HL-60 (cell line): ENCODE results near the gene POLN.

Experiments used
- DNase-seq, 2 experiments: peaks; one replicate each; pipeline ENCODE4 v3.0.0-alpha.2; 2010 to 2020; ENCODE audit warnings: low read depth in 1 of 2, low spot score in 1 of 2
- H3K27ac ChIP-seq: fragments of 250-450 bp; sonication (Bioruptor Pico); replicated peaks from 2 replicates; pipeline ENCODE4 v1.5.1; 2020; ENCODE audit warnings: mild to moderate bottlenecking, moderate library complexity
- H3K27me3 ChIP-seq: fragments of 250-450 bp; sonication (Bioruptor Pico); 2 replicates; pipeline ENCODE4 v1.5.1; 2021; ENCODE audit warnings: mild to moderate bottlenecking, moderate library complexity; ENCODE audit not compliant: insufficient read depth, poor library complexity, severe bottlenecking
- H3K4me3 ChIP-seq: replicated peaks from 2 replicates; pipeline ENCODE4 v1.5.1; 2011; ENCODE audit warnings: mild to moderate bottlenecking, control low read depth, low read length; ENCODE audit not compliant: insufficient read depth
- GABPA ChIP-seq: IDR thresholded peaks from 2 replicates; pipeline ENCODE4 v1.6.1; 2012; ENCODE audit warnings: low read depth
- POLR2AphosphoS5 ChIP-seq: IDR thresholded peaks from 2 replicates; pipeline ENCODE4 v1.6.1; 2012; ENCODE audit warnings: low read depth
- SPI1 ChIP-seq: IDR thresholded peaks from 2 replicates; pipeline ENCODE4 v1.6.1; 2012; ENCODE audit warnings: low read depth, mild to moderate bottlenecking, borderline replicate concordance
- TF ChIP-seq, protein P1 (sequence below): IDR thresholded peaks from one replicate; pipeline ENCODE4 v1.5.1; 2011; ENCODE audit warnings: low read length, control low read depth, inconsistent platforms; ENCODE audit not compliant: insufficient read depth
- TF ChIP-seq, protein P2 (sequence below): IDR thresholded peaks from 2 replicates; pipeline ENCODE4 v1.6.1; 2012; ENCODE audit warnings: low read depth; ENCODE audit not compliant: insufficient replicate concordance

The POLN gene

DNA sequence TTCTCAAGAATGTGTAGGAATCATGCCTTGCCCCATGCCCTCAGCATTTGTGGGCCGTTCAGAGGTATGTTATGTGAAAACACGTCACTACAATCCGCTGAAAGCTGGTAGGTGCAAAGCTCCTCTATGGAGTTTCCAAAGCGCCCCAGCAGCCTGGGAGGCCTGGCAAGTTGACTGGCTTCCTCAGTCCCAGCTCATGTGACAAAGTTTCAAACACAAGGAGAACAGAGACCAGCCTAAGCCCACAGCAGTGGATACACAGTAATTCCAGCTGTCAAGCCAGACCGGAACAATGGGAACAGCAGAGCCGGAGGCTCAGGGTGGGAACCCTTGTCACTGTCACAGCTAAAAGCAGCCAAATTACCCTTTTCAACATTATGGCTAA is 149.3 kb downstream of the POLN start:
- DNase-seq = no peak

DNA sequence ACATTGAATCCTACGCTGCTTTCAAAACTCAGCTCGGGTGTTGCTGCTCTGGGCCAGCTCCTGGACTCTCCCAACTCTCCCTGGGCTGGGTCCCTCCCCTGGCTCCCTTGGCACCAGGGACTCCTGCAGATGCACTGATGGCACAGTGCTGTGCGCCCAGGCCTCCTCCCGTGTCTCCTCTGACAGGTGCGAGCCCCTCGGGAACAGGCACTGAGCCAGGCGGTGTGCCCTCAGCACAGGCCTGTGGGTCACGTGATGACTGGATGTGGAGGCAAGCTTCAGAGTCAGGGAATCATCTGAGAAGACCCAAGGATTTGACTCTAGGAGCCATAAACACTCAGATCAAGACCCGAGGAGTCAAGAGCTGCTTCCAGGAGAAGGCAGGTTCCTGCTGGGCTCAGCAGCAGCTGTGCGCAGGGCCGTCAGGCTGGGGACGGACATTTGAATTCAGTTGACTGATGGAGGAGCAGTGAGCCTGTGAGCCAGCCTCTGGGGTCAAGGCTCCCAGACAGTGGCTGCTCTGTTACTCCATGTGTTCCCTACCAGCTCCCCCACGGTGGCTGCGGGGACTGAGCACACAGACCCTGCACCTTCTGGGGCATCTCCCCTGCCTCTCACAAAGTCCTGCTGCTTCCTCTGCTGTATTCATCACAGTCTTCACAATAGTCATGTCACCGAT is 149.8 kb downstream of the POLN start:
- no peak for DNase-seq
- Histone ChIP-seq H3K4me3 (no peak overlapping the region), H3K27me3 (no peaks in the 10 kb centered on the region), H3K27ac (no peak overlapping the region)
- TF ChIP-seq, protein P1, sequence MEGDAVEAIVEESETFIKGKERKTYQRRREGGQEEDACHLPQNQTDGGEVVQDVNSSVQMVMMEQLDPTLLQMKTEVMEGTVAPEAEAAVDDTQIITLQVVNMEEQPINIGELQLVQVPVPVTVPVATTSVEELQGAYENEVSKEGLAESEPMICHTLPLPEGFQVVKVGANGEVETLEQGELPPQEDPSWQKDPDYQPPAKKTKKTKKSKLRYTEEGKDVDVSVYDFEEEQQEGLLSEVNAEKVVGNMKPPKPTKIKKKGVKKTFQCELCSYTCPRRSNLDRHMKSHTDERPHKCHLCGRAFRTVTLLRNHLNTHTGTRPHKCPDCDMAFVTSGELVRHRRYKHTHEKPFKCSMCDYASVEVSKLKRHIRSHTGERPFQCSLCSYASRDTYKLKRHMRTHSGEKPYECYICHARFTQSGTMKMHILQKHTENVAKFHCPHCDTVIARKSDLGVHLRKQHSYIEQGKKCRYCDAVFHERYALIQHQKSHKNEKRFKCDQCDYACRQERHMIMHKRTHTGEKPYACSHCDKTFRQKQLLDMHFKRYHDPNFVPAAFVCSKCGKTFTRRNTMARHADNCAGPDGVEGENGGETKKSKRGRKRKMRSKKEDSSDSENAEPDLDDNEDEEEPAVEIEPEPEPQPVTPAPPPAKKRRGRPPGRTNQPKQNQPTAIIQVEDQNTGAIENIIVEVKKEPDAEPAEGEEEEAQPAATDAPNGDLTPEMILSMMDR = no peak
- TF ChIP-seq GABPA = no peak
- TF ChIP-seq POLR2AphosphoS5 = no peak
- TF ChIP-seq, protein P2, sequence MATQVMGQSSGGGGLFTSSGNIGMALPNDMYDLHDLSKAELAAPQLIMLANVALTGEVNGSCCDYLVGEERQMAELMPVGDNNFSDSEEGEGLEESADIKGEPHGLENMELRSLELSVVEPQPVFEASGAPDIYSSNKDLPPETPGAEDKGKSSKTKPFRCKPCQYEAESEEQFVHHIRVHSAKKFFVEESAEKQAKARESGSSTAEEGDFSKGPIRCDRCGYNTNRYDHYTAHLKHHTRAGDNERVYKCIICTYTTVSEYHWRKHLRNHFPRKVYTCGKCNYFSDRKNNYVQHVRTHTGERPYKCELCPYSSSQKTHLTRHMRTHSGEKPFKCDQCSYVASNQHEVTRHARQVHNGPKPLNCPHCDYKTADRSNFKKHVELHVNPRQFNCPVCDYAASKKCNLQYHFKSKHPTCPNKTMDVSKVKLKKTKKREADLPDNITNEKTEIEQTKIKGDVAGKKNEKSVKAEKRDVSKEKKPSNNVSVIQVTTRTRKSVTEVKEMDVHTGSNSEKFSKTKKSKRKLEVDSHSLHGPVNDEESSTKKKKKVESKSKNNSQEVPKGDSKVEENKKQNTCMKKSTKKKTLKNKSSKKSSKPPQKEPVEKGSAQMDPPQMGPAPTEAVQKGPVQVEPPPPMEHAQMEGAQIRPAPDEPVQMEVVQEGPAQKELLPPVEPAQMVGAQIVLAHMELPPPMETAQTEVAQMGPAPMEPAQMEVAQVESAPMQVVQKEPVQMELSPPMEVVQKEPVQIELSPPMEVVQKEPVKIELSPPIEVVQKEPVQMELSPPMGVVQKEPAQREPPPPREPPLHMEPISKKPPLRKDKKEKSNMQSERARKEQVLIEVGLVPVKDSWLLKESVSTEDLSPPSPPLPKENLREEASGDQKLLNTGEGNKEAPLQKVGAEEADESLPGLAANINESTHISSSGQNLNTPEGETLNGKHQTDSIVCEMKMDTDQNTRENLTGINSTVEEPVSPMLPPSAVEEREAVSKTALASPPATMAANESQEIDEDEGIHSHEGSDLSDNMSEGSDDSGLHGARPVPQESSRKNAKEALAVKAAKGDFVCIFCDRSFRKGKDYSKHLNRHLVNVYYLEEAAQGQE = no peak
- TF ChIP-seq SPI1 = no peak

More for the DNA sequence above, 149.3 kb downstream of the POLN start:
- Histone ChIP-seq H3K4me3 (no peak overlapping the region), H3K27me3 (no peaks in the 10 kb centered on the region), H3K27ac (no peak overlapping the region)
- TF ChIP-seq, protein P2 = no peak
- TF ChIP-seq POLR2AphosphoS5 = no peak
- no peak for TF ChIP-seq SPI1
- TF ChIP-seq GABPA = no peak
- TF ChIP-seq, protein P1 = no peak

DNA sequence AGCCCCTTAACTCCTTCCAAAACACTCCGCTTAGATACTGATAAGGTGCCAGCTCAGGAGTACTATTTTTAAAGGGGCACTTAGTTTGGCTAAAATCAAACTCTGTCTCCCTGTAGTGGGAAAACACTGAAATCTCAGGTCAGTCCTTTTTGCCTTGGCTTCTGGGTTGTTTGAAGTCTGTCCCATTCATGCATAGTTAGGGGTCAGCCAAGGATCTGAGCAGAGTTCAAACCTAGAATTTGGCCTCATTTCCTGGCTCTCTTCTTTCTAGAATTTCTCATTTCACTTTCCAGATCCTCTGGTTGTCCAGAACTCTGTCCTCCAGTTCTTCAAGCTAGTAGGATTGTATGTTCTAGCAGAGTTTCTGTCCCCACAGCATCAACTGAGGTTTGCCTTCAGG is 151.3 kb downstream of the POLN start:
- DNase-seq = no peak
- Histone ChIP-seq H3K27ac (no peak overlapping the region), H3K4me3 (no peak overlapping the region), H3K27me3 (no peaks in the 10 kb centered on the region)
- TF ChIP-seq SPI1 (no peak), GABPA (no peak), POLR2AphosphoS5 (no peak)
- TF ChIP-seq, protein P1 = no peak
- TF ChIP-seq, protein P2 = no peak
